NT2/D1 (cell line): ENCODE measurements around the gene GMDS.

ENCODE experiments used
- DNase-seq: peaks from one replicate; pipeline ENCODE4 v3.0.0-alpha.2; 2011; ENCODE audit warnings: low read depth, low spot score
- H3K27me3 ChIP-seq: 2 replicates; pipeline ENCODE4 v1.6.0; 2011; ENCODE audit warnings: mild to moderate bottlenecking; ENCODE audit not compliant: insufficient read length, insufficient read depth
- H3K36me3 ChIP-seq: 2 replicates; pipeline ENCODE4 v1.6.1; 2011; ENCODE audit warnings: mild to moderate bottlenecking, low read length, mixed read lengths; ENCODE audit not compliant: insufficient read depth, insufficient read length
- H3K4me1 ChIP-seq: 2 replicates; pipeline ENCODE4 v1.5.1; 2011; ENCODE audit not compliant: insufficient read depth, insufficient read length
- H3K4me3 ChIP-seq: 2 replicates; pipeline ENCODE4 v1.5.1; 2011; ENCODE audit warnings: low read depth; ENCODE audit not compliant: insufficient read length
- H3K9ac ChIP-seq: 2 replicates; pipeline ENCODE4 v1.6.0; 2011; ENCODE audit warnings: low read depth; ENCODE audit not compliant: insufficient read length
- H3K9me3 ChIP-seq: 2 replicates; pipeline ENCODE4 v1.5.1; 2011; ENCODE audit warnings: mild to moderate bottlenecking, low read length; ENCODE audit not compliant: insufficient read depth
- SUZ12 ChIP-seq: IDR thresholded peaks from 2 replicates; pipeline ENCODE4 v1.6.1; 2011; ENCODE audit not compliant: insufficient read length, insufficient read depth; ENCODE audit errors: extremely low read depth
- YY1 ChIP-seq: IDR thresholded peaks from 2 replicates; pipeline ENCODE4 v1.6.1; 2011; ENCODE audit not compliant: insufficient read length, insufficient read depth
- ZNF274 ChIP-seq: IDR thresholded peaks from 2 replicates; pipeline ENCODE4 v1.6.1; 2011; ENCODE audit warnings: mild to moderate bottlenecking, low read depth, low read length

The GMDS gene

DNA sequence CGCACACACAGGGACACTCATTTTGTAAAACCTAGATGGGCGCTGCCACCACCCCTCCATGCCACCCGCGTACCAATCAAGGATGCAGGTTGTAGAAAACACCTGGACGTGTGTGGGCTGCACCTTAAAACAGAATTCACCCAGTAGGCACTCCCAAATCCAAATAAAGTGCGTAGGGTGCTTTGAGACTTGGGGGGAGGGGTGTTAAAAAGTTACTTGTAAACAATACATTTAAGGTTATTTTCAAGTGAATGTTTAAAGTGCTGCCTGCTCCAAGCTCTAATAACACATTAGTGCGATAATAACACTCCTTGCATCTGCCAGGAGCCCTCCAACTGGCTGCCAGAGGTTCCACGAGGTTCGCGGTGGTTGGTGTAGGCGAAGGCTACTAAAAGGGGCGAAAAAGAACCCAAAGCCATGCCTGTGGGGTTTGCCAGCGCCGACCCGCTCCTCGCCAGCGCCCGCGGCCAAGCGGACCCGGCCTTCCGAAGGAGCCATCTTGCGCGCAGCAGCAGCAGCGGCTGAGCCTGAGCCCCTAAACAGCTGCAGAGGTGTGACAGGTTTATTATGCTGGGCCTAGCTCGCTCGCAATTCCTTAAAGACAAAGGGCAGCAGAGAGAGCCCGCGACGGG is 624.2 kb downstream of the GMDS start:
- H3K9ac ChIP-seq = no peak overlapping the region
- peaks cover 100% of the 10 kb centered on the region for H3K27me3 ChIP-seq
- no peaks in the 10 kb centered on the region for H3K9me3 ChIP-seq
- no peaks in the 10 kb centered on the region for H3K4me1 ChIP-seq
- DNase-seq = no peak
- TF ChIP-seq ZNF274 = no peak
- no peak for TF ChIP-seq YY1
- TF ChIP-seq SUZ12 = no peak
- no peaks in the 10 kb centered on the region for H3K36me3 ChIP-seq
- no peak overlapping the region for H3K4me3 ChIP-seq

GRCh38 chr6:1620504-1621069 is 624.8 kb downstream of the GMDS start:
- no peaks in the 10 kb centered on the region for H3K4me1 ChIP-seq
- no peak for DNase-seq
- peak overlapping the region; percentile 46 for H3K4me3 ChIP-seq
- H3K27me3 ChIP-seq = peaks cover 100% of the 10 kb centered on the region
- TF ChIP-seq YY1 = no peak
- TF ChIP-seq ZNF274 = no peak
- TF ChIP-seq SUZ12 = no peak
- H3K9ac ChIP-seq = peak overlapping the region; percentile 76
- no peaks in the 10 kb centered on the region for H3K36me3 ChIP-seq
- H3K9me3 ChIP-seq = no peaks in the 10 kb centered on the region

DNA sequence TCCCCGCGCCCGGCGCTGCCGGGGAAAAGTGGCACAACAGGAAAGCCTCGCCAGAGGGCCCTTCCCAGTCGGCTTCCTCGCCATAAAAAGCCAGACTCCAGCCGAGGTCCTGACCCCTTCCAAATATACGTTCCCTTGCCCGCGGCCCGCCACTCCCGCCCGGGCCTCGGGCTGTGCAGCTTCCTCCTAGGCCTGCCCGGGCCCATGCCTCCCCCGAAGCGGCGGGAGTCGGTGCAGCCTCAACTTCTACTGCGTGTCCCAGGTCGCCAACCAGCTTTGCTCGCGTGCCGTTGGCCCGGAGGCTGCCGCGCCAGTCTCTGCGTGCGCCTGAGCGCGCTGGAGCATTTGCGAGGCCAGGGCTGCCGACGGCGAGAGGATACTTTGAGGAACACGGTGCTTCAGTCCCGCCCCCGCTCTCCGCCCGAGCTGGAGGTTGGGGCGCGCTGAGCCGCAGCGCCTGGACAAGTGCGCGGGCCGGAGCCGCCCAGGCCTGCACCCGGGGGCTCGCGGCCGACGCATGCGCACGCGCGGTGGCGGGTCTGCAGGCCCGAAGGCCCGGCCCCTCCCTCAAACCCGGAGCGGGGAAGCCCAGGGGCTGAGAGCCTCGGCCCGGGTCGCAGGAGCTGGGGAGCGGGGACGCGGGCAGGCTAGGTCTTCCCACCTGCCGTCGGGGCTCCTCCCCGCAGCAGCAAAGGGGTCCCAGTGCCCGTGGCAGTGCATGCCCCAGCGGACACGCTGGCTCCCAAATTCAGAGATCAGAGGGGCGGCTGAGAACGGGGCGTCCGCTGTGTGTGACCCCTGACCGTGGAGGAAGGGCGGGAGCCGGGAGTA is 625.5 kb downstream of the GMDS start:
- DNase-seq = no peak
- H3K4me3 ChIP-seq = peak overlapping the region; percentile 46
- H3K9me3 ChIP-seq = no peaks in the 10 kb centered on the region
- peaks cover 100% of the 10 kb centered on the region for H3K27me3 ChIP-seq
- TF ChIP-seq YY1 = no peak
- TF ChIP-seq SUZ12 = no peak
- no peak for TF ChIP-seq ZNF274
- no peaks in the 10 kb centered on the region for H3K4me1 ChIP-seq
- no peaks in the 10 kb centered on the region for H3K36me3 ChIP-seq
- peak overlapping the region; percentile 76 for H3K9ac ChIP-seq

GRCh38 chr6:1619098-1619672 is 626.2 kb downstream of the GMDS start:
- DNase-seq = no peak
- Histone ChIP-seq H3K4me1 (no peaks in the 10 kb centered on the region), H3K36me3 (no peaks in the 10 kb centered on the region), H3K4me3 (no peak overlapping the region), H3K27me3 (peaks cover 100% of the 10 kb centered on the region), H3K9ac (peak overlapping the region; percentile 76), H3K9me3 (no peaks in the 10 kb centered on the region)
- TF ChIP-seq YY1 (no peak), ZNF274 (no peak), SUZ12 (no peak)

DNA sequence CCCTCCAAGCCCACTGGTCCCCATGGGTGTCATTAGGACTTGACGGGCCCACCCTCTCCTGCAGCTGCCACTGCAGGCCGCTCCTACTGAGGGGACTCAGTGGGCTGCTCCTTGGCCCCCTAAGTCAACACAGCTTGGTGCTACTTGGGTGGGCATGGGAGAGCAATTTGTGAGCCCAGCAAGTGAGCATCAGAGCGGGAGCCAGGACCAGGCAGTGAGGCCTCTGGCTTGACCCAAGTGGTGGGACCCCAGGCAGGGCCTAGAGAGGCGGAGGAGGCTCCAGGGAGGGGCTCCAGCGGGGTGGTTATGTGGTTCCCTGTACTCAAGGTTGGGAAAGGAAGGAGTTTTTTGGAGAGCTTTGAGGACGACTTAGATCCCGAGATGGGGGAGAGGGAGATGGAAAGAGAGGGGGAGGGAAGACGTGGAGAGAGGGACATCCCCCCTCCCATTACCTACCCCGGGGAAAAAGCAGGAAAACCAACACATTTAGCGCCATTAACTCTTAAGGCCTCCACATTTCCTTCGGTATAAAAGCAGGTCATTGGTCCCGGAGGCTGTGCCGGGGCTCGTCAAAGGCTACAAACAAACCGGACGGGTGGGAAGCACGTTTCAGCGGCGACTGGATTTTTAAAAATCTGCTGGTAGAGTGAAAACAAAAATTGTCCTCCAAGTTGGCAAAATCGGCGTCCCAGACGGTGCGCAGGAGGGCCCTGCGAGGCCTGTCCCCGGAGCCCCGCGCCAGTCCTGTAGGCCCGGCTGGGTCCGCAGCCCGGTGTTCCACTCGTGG is 626.9 kb downstream of the GMDS start:
- DNase-seq = no peak
- H3K27me3 ChIP-seq = peaks cover 100% of the 10 kb centered on the region

GRCh38 chr6:1617466-1618310 is 627.7 kb downstream of the GMDS start:
- no peak for DNase-seq
- TF ChIP-seq YY1 (no peak), ZNF274 (no peak), SUZ12 (no peak)
- H3K36me3 ChIP-seq = no peaks in the 10 kb centered on the region
- peaks cover 100% of the 10 kb centered on the region for H3K27me3 ChIP-seq
- no peak overlapping the region for H3K4me3 ChIP-seq
- H3K9me3 ChIP-seq = no peaks in the 10 kb centered on the region
- H3K4me1 ChIP-seq = no peaks in the 10 kb centered on the region
- H3K9ac ChIP-seq = no peak overlapping the region

More for the DNA sequence above, 626.9 kb downstream of the GMDS start:
- TF ChIP-seq YY1 (no peak), ZNF274 (no peak), SUZ12 (no peak)
- H3K4me3 ChIP-seq = no peak overlapping the region
- H3K9me3 ChIP-seq = no peaks in the 10 kb centered on the region
- no peaks in the 10 kb centered on the region for H3K4me1 ChIP-seq
- no peaks in the 10 kb centered on the region for H3K36me3 ChIP-seq
- no peak overlapping the region for H3K9ac ChIP-seq
